Measurements from ENCODE around the gene TSPAN12.

The TSPAN12 gene

DNA sequence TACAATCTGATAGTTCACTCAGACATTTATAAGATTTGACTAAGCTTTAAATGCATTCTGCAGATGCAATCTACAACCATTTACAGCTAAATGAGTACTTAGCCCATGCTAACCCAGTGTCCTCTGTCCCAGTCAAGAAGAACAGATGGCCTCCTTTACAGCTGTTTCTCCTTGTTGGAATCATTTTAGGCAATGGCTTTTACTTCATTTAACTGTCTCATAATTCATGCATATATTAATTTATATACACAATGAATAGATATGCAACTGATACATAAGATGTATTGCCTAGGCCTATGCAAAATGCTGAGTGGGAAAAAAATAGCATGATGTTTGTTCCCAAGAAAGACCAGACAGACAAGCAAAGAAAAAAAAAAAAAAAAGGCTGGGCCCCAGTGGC lies 82.2 kb downstream of the TSPAN12 start:
- H3K9me3 ChIP-seq (ENCODE audit: control insufficient read depth, low read length): no peaks in the 10 kb centered on the region
- no peaks in the 10 kb centered on the region for H3K27me3 ChIP-seq (ENCODE audit: control insufficient read depth, insufficient read depth, low read length)
- no peaks in the 10 kb centered on the region for H3K4me1 ChIP-seq (ENCODE audit: control insufficient read depth, insufficient read depth, low read length)
- H3K9ac ChIP-seq (ENCODE audit: low read length): no peak overlapping the region
- H3K36me3 ChIP-seq (ENCODE audit: control insufficient read depth, insufficient read depth, low read length): no peaks in the 10 kb centered on the region
- H3K4me3 ChIP-seq (ENCODE audit: low read length): no peak overlapping the region

DNA sequence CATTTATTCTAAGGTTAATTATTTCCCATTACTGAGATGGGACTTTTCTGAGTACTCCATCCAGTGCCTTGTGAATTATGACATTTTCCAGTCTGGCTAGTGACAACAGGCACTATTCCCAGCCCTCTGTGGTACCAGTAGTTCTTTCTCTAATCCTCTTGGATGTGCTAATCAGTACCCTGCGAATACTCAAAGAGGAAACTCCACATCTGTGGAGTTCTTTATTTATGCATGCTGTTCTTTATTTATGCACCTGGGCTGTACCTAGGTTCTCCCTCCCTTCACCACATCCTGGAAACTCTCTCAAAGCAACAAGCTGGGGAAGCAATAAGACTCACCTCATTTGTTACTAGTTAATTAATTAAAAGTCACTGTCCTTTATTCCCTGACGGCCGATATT lies 83.5 kb downstream of the TSPAN12 start:
- no peaks in the 10 kb centered on the region for H3K36me3 ChIP-seq (ENCODE audit: control insufficient read depth, insufficient read depth, low read length)
- no peak overlapping the region for H3K9ac ChIP-seq (ENCODE audit: low read length)
- H3K27me3 ChIP-seq (ENCODE audit: control insufficient read depth, insufficient read depth, low read length): no peaks in the 10 kb centered on the region
- no peaks in the 10 kb centered on the region for H3K9me3 ChIP-seq (ENCODE audit: control insufficient read depth, low read length)
- no peak overlapping the region for H3K4me3 ChIP-seq (ENCODE audit: low read length)
- no peaks in the 10 kb centered on the region for H3K4me1 ChIP-seq (ENCODE audit: control insufficient read depth, insufficient read depth, low read length)

DNA sequence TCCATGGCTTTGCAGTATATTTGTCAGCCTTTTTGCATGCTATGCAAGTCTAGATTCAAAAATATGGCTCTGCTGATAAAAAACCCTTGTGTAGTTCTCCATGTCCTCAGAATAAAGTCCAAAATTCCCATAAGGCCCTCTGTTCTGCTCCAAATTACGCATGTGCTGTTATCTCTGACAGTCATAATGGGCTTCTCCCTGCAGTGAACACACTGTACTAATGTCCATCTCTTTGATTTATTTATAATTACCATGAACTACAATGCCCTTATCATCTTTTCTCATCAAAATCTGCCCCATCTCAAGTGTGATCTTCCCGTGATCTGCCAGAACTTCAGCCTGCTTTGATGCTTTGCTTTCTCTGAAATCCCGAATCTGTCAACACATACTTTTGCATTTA lies 87.7 kb downstream of the TSPAN12 start:
- Histone ChIP-seq H3K4me3 (ENCODE audit: low read length) (no peak overlapping the region), H3K27me3 (ENCODE audit: control insufficient read depth, insufficient read depth, low read length) (no peaks in the 10 kb centered on the region), H3K36me3 (ENCODE audit: control insufficient read depth, insufficient read depth, low read length) (no peaks in the 10 kb centered on the region), H3K9ac (ENCODE audit: low read length) (no peak overlapping the region), H3K4me1 (ENCODE audit: control insufficient read depth, insufficient read depth, low read length) (no peaks in the 10 kb centered on the region), H3K9me3 (ENCODE audit: control insufficient read depth, low read length) (no peaks in the 10 kb centered on the region)

DNA sequence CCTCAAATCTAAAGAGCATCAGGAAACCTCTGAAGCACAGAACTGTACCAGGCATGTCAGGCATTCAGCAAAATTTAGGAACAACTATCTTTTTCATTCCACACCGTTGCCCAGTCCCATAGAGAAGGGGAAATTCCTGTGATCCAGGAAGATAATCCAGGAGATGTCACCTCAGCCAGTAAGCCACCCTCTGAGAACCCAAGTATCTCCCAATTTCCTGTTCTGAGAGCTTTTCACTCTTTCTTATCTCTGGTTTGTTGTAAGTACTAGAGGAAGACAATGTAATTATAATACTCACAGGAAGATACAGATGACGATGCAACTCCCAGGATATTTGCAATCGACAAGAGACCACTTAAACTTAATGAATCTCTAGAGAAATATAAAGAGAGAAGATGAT lies 97.1 kb downstream of the TSPAN12 start:
- Histone ChIP-seq H3K4me1 (ENCODE audit: control insufficient read depth, insufficient read depth, low read length) (no peaks in the 10 kb centered on the region), H3K9ac (ENCODE audit: low read length) (no peak overlapping the region), H3K4me3 (ENCODE audit: low read length) (no peak overlapping the region), H3K36me3 (ENCODE audit: control insufficient read depth, insufficient read depth, low read length) (no peaks in the 10 kb centered on the region), H3K27me3 (ENCODE audit: control insufficient read depth, insufficient read depth, low read length) (no peaks in the 10 kb centered on the region), H3K9me3 (ENCODE audit: control insufficient read depth, low read length) (no peaks in the 10 kb centered on the region)

DNA sequence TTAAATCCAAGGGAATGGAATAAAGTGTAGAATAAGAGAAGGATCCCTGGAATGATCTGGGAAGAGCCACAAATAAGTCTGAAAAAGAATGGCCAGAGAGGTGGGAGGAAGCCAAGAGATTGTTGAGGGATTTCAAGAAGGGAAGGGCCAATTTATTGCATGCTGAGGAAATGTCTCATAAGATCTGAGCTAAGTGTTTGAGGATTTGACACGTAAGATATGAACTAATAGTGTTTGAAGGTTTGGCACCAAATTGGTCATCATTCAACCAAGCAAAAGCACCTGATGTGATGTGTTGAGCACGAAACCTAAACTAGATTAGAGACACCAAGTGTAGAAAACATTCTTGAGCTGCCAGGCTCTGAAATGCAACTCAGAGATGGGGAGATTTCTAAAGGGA lies 97.9 kb downstream of the TSPAN12 start:
- Histone ChIP-seq H3K9me3 (ENCODE audit: control insufficient read depth, low read length) (no peaks in the 10 kb centered on the region), H3K9ac (ENCODE audit: low read length) (no peak overlapping the region), H3K4me1 (ENCODE audit: control insufficient read depth, insufficient read depth, low read length) (no peaks in the 10 kb centered on the region), H3K36me3 (ENCODE audit: control insufficient read depth, insufficient read depth, low read length) (no peaks in the 10 kb centered on the region), H3K27me3 (ENCODE audit: control insufficient read depth, insufficient read depth, low read length) (no peaks in the 10 kb centered on the region), H3K4me3 (ENCODE audit: low read length) (no peak overlapping the region)

DNA sequence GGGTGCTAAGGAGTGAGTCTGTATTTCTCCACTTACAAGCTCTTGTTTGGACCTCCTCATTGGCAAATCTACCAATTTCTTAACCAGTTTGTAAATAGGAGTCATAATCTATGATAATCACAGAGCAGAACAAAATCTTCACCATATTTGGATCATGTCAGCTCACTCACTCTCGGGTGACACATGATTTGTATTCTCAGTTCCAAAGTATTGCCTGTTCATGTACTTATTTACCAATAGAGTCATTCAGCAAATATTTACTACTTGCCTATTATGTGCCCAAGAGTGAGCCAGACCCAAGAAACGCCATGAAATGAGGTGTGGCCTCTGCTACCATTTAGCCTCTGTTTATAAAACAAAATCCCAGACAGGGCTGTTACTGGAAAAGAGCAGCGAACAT lies 114.8 kb downstream of the TSPAN12 start:
- H3K36me3 ChIP-seq (ENCODE audit: control insufficient read depth, insufficient read depth, low read length): no peaks in the 10 kb centered on the region

DNA sequence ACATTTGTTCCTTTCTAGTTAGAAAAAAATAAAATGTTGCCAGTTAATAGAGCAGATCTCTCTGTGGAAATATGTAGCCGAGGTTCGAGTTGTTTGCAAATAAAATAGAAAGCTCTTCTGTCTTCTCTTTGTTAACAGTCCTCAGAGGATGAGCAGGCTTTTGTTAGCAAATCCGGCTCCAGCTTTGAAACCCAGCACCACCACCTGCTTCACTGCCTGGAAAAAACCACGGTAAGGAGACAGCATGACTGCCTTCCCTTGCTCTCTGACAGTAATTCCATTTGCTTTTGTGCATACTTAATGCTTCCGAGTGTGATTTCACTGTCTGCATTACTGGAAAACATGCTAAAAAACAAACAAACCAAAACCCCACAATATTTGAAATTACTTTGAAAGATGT lies 115.6 kb downstream of the TSPAN12 start:
- no peaks in the 10 kb centered on the region for H3K27me3 ChIP-seq (ENCODE audit: control insufficient read depth, insufficient read depth, low read length)
- no peaks in the 10 kb centered on the region for H3K4me1 ChIP-seq (ENCODE audit: control insufficient read depth, insufficient read depth, low read length)
- H3K9me3 ChIP-seq (ENCODE audit: control insufficient read depth, low read length): no peaks in the 10 kb centered on the region
- H3K9ac ChIP-seq (ENCODE audit: low read length): no peak overlapping the region
- no peaks in the 10 kb centered on the region for H3K36me3 ChIP-seq (ENCODE audit: control insufficient read depth, insufficient read depth, low read length)
- no peak overlapping the region for H3K4me3 ChIP-seq (ENCODE audit: low read length)

More for the DNA sequence above, 114.8 kb downstream of the TSPAN12 start:
- no peaks in the 10 kb centered on the region for H3K9me3 ChIP-seq (ENCODE audit: control insufficient read depth, low read length)
- no peak overlapping the region for H3K9ac ChIP-seq (ENCODE audit: low read length)
- H3K4me1 ChIP-seq (ENCODE audit: control insufficient read depth, insufficient read depth, low read length): no peaks in the 10 kb centered on the region
- H3K27me3 ChIP-seq (ENCODE audit: control insufficient read depth, insufficient read depth, low read length): no peaks in the 10 kb centered on the region
- no peak overlapping the region for H3K4me3 ChIP-seq (ENCODE audit: low read length)

DNA sequence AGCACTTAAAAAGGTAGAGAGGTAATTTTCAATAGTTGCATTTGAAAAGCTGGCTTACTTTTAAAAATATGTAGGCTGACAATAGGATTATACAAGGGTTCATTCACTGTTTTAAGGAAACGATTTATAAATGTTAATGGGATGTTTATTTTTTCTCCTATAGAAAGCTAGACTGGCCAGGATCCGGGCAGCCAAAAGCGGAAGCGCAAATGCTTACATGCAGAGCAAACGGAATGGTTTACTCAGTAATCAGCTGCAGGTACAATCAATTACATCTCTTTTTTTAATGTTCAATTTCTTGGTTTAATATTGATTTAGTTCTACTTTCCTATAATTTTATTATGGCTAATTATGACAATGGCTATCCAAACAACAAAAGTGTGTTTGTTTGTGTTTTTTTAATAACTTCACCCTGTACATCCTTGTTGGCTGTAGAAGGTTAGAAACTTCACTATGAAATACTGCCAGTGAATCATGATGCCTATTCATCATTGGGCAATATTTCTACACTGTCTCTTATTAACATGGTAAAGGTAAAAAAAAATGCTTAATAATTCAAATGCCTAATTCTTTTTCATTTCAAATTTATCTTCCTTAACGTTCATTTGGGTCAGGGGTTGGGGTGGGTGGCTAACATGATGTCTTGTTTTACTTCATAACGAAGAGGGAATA lies 116.4 kb downstream of the TSPAN12 start:
- H3K9me3 ChIP-seq (ENCODE audit: control insufficient read depth, low read length): no peaks in the 10 kb centered on the region
- no peaks in the 10 kb centered on the region for H3K36me3 ChIP-seq (ENCODE audit: control insufficient read depth, insufficient read depth, low read length)
- no peaks in the 10 kb centered on the region for H3K4me1 ChIP-seq (ENCODE audit: control insufficient read depth, insufficient read depth, low read length)
- no peaks in the 10 kb centered on the region for H3K27me3 ChIP-seq (ENCODE audit: control insufficient read depth, insufficient read depth, low read length)
- no peak overlapping the region for H3K9ac ChIP-seq (ENCODE audit: low read length)
- H3K4me3 ChIP-seq (ENCODE audit: low read length): no peak overlapping the region

DNA sequence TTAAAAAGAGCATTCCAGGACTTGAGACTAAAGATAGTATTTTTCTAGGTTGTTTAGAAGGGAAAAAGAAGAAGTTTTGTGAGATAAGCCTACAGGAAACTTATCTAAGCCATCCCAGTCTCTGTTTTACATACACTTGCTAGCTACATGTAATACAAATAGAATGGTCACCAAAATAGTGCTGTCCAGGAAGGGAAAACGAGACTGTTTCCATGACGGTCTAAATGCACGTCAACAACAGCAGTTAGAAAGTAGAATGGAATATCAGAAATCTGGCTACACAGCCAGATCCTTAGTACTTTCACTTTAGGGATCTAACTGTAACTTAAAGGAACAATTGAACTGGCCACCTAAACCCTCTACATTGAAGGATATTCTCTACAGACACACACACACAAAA lies 117.6 kb downstream of the TSPAN12 start:
- H3K9me3 ChIP-seq (ENCODE audit: control insufficient read depth, low read length): no peaks in the 10 kb centered on the region
- no peaks in the 10 kb centered on the region for H3K4me1 ChIP-seq (ENCODE audit: control insufficient read depth, insufficient read depth, low read length)
- H3K9ac ChIP-seq (ENCODE audit: low read length): no peak overlapping the region
- H3K27me3 ChIP-seq (ENCODE audit: control insufficient read depth, insufficient read depth, low read length): no peaks in the 10 kb centered on the region
- H3K4me3 ChIP-seq (ENCODE audit: low read length): no peak overlapping the region
- no peaks in the 10 kb centered on the region for H3K36me3 ChIP-seq (ENCODE audit: control insufficient read depth, insufficient read depth, low read length)

DNA sequence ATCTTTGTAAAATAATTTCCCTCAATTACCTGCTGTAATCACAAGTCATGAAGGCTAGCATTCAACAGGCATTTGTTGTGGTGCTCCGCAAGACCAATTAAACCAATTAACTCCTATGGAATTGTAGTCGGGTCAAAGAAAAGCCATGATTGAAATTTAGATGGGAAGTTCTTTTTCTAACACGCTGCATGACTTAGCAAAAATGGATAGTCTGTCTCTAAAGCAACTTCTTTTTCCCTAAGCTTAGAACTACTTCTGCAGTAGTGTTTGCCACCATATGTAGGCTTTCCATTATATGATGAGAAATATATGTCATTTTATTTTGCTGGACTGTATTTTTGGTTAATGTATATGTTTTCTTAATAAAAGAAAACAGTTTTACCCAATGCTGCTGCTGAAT lies 119.1 kb downstream of the TSPAN12 start:
- H3K4me1 ChIP-seq (ENCODE audit: control insufficient read depth, insufficient read depth, low read length): no peaks in the 10 kb centered on the region
- no peak overlapping the region for H3K9ac ChIP-seq (ENCODE audit: low read length)
- H3K36me3 ChIP-seq (ENCODE audit: control insufficient read depth, insufficient read depth, low read length): no peaks in the 10 kb centered on the region
- no peaks in the 10 kb centered on the region for H3K9me3 ChIP-seq (ENCODE audit: control insufficient read depth, low read length)
- no peak overlapping the region for H3K4me3 ChIP-seq (ENCODE audit: low read length)
- no peaks in the 10 kb centered on the region for H3K27me3 ChIP-seq (ENCODE audit: control insufficient read depth, insufficient read depth, low read length)
